Iris pigment epithelial cell (primary cell): ENCODE measurements around the gene ADCY10.
A peak's percentile ranks its signal among the peaks of the same experiment; 100 is the strongest.

Source experiments
- DNase-seq: peaks from one replicate; pipeline ENCODE4 v3.0.0-alpha.2; 2011; ENCODE audit warnings: low read depth

The ADCY10 gene

DNA sequence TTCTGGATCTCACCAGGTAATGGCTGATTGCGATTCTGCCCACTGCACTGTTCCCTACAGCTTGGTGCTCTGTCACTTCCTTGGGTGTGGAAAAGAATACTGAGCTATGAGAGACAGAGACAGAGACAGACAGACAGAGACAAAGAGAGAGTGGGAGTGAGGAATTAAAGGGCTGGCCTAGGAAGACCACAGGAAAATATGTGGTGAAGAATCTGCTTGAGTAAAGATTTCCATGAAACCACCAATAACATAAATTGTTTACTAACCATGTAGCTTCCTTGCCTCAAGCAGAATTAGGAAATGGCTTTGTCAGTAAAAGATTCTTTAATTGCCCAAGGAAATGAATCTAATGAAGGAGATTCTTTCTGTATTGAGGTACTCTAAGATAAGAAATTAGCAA lies 137.8 kb downstream of the ADCY10 start:
- DNase-seq, result peak; percentile 78

DNA sequence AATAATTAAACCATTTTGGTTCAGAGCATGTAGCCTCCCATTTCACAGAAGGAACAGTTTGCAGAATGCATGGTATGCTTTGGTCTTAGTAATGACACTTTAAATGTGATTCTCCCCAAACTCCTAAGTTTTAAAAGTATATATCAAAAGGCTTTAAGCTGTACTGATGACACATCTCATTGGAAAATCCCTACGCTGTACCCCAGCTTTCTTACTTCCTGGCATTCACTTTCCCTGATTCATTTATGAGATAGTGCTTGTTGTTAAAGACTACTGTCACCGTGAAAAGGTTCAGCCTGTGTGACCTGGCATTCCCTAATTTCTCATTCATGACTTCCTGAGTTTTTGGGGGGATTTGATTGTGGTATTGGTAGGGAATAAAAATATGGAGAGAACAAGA lies 138.8 kb downstream of the ADCY10 start:
- peak; percentile 87 for DNase-seq

DNA sequence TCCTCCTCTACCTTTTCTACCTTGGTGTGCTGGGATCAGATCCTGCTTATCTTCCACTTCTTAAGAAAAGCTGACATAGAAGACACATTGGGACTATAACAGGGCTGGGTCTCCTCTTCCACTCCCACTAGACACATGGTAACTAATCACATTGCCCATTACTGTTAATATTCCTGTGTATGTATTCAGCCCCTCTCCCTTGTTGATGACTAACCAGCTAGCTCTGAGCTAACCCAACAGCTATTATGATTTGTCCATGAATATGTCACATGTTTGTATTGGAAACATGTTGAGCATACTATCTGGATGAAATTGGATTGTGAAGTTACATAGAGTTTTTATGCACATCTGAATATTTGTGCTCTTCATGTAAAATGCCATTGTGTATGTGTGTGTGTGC lies 139.2 kb downstream of the ADCY10 start:
- DNase-seq, result peak; percentile 73

DNA sequence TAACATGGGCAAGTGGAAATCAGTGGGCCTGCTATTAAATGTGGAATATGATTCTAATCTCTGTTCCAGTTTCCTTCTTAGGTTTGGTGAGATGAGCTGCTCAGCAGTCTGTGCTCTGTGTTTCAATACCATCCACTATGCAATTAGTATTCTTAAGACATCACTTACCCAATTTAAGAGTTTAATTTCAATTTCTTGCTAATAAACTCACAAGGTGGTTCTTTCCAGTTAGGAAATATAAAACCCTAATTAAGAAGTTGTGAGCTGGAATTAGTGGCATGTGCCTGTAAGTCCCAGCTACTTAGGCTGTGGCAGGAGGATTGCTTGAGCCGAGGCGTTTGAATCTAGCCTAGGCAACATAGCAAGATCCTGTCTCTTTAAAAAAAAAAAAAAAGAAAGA lies 140.4 kb downstream of the ADCY10 start:
- DNase-seq, result no peak

DNA sequence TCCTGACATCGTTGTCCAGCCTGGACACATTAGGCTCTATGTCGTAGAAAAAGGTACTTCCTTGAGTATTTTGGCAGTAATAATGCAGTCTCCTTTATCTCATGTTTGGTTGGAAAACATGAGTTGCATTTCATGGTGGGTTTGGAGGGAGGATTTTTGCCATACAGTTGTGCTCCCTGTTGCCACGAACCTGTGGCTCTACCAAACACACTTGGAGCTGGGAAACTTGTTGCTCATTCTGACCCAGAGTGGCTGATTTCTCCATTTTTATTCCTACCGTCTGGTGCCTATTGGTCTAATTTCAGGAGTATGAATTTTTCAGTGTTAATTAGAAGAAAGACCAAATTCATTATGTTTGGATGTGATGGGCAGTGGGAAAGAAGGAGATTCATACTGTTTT lies 141.5 kb downstream of the ADCY10 start:
- DNase-seq, result no peak

DNA sequence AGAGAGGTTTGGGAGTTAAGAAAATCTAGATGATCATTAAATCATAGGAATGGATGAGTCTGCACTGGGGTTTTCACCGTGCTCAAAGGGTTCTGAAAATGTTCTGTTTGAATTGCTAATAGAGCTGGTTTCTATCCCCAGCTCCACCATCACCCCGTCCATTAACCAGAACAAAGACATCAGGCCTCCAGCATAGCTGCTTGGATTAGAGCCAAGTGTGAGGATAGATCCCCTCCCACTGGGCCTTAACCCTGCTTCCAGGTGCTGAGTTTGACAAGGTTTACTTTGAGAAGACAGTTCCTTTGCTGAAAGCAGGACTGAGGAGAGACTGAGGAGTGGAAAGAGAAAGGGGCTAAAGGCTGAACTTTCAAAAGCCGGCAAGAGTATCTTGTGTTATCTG lies 143.8 kb downstream of the ADCY10 start:
- DNase-seq, result no peak

DNA sequence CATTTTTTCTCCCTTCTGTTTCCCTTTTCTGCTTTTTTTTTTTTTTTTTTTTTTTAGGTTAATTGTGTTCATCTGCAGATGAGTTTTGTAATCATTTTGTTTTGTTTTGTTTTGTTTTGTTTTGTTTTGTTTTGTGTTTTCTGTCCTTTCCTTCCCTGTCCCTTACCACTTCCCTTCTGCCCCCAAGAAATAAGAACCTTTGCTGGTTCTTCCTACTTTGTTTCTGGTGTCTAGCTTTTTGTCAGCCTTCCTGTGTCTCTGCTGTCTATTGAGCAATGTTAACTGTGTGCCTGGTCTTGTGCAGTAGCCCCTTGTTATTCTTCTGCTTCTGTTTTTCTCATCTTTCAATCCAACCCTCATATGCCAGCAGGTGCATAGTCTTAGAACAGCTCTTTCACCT lies 146.2 kb downstream of the ADCY10 start:
- DNase-seq, result no peak

DNA sequence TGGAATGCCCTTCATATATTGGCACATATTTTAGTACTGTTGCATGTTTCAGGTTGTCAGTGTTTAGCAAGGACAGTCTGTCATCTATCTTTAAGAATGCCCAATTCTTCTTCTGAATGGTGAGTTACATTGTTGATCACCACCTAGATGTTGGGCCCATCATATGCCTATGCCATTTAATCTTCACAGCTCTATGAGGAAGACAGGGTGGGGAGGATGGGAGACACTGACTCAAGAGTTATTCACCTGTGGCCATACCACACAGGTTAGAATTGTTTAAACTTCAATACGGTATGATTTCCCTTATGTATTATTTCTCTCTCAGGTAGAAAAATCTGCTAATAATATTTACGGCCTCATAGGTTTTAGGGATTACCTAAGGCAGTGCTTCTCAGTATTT lies 147.4 kb downstream of the ADCY10 start:
- DNase-seq, result no peak

DNA sequence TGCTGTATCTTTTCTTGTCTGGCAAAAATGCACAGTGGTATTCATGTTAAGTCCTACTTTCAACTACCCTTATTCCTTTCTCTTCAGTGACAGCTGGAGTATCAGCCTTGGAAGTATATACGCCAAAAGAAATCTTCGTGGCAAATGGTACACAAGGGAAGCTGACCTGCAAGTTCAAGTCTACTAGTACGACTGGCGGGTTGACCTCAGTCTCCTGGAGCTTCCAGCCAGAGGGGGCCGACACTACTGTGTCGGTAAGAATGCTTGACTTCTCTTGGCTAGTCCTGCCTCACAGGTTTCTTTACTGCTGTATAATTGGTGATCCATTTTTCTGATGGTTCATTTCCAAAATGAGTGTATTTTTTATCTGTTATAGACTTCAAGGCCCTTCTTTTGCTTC lies 148.4 kb downstream of the ADCY10 start:
- DNase-seq, result no peak

DNA sequence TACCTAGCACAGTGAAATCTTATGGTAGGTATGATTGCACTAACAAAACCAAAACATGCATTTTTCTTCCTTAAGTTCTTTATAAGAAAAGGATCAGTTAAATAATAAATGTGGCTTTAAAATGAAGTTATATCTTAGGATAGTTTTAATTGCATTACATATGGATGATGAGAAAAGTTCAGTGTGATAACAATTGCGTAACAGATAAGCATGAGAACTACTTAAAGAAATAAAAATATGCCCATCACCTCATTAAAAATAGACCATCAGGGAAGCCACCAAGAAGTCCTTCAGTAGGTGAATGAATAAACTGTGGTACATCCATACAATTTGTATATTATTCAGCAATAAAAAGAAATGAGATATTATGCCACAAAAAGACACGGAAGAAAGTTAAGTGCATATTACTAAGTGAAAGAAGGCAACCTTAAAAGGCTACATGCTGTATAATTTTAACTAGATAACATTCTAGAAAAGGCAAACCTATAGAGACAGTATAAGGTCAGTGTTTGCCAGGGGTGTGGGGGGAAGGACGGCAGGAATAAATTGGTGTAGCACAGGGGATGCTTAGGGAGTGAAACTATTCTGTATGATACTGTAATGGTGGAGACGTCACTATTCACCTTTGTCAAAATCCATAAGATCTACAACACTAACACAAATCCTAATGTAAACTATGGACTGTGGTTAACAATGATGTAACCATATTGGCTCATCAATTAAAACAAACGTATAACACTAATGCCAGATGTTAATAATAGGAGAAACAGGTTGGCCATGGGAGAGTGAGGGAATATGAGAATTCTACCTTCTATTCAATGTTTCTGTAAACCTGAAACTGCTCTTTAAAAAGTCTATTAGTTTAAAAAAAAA lies 149.2 kb downstream of the ADCY10 start:
- no peak for DNase-seq

DNA sequence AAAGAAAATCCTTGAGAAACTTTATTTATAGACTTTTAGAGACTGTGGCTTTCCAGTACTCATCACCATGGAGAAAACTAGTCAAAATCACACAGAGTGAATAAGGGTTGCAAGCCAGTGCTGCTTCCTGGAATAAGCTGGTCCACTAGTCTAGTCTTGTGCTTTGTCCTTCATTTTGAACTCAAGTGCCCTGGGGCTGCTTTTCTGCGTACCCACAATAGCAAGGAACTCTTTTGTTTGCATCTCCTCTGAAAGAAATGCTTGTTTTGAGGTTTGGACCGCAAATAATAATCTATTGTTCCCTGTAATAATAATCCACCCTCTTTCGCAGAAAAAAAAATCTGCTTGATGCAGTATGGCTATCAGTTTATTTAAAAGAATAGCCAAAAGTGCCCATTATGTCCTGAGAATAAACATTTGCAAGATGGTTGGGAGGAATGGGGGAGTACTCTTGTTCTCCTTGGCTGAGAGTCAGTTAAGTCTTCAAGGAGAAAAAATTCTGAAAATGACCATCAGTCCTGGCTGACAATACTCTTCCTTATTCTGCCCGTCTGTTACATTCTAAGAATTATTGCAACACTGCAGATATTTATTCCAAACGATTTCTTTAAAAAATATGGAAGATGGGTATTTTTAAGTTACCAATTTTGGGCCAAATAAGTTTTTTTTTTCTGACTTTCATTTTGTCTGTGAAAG lies 150.3 kb downstream of the ADCY10 start:
- DNase-seq, result no peak

DNA sequence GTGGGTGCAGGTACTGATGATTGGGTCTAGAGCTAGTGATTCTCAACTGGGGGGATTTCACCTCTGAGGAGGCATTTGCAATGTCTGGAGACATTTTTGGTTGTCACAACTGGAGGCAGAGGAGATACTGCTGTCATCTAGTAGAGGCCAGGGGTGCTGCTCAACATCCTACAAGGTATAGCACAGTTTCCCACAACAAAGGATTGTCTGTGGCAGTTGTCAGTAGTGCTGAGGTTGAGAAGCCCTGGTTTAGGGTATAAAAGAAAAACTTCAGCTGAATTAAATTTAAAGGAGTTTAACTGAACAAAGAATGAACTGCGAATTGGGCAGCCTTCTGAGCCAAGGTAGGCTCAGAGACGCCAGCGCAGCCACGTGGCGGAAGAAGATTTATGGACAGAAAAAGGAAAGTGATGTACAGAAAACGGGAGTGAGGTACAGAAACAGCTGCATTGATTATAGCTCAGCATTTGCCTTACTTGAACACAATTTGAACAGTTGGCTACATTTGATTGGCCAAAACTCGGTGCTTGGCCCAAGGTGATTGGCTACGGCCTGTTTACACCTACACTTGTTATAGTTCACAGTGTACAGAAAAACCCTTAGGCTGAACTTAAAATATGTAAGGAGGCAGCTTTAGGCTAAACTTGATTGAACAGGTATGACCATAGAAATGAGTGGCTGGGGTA lies 151.7 kb downstream of the ADCY10 start:
- no peak for DNase-seq

DNA sequence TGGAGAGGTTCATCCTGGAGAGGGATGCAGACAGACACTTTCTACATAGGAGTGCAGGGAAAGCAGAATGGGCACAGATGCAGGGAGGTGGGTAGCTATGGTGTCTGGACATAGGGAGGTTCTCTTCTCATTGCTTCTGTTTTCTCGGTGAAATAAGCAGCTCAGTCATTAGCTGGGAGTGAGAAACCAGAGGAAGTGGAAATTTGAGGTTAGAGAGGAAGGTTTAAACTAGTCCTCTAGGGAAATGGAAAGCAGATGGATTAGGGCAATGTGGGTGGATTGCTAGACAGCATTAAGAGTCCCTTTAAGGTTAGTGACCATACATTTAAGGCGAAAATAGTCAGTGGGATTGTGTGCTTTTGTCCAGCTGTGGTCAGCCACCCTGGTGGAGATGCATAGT lies 152.5 kb downstream of the ADCY10 start:
- DNase-seq, result no peak
